ENCODE measurements around the gene MLXIPL.
"Not testable (repeated sequence)": the region's sequence is repeated elsewhere in the genome, so short reads cannot be mapped to it uniquely, and the experiment has no call there.

Gene MLXIPL

GRCh38 chr7:73582664-73583202 is 41.6 kb downstream of the MLXIPL start:
- DNase-seq (ENCODE audit: low read depth in 2 of 3, low spot score in 1 of 3): no peak

- not testable (repeated sequence) for DNase-seq (ENCODE audit: low read depth in 2 of 3, low spot score in 1 of 3)
Observed at GRCh38 chr7:73581006-73581405, 43.3 kb downstream of the MLXIPL start.

- DNase-seq (ENCODE audit: low read depth in 2 of 3, low spot score in 1 of 3): peak; percentile 98 to 99 (median 98)
Observed at GRCh38 chr7:73578342-73579128, 45.8 kb downstream of the MLXIPL start, which contains the start of gene TBL2. TSS of gene TBL2 (minus strand) at chr7:73578579. CDS start at chr7:73578549, 30 bp downstream.

- no peak for DNase-seq (ENCODE audit: low read depth in 2 of 3, low spot score in 1 of 3)
Observed at GRCh38 chr7:73577627-73578341, 46.5 kb downstream of the MLXIPL start.

- no peak for DNase-seq (ENCODE audit: low read depth in 2 of 3, low spot score in 1 of 3)
Observed at GRCh38 chr7:73573791-73574190, 50.5 kb downstream of the MLXIPL start.

DNA sequence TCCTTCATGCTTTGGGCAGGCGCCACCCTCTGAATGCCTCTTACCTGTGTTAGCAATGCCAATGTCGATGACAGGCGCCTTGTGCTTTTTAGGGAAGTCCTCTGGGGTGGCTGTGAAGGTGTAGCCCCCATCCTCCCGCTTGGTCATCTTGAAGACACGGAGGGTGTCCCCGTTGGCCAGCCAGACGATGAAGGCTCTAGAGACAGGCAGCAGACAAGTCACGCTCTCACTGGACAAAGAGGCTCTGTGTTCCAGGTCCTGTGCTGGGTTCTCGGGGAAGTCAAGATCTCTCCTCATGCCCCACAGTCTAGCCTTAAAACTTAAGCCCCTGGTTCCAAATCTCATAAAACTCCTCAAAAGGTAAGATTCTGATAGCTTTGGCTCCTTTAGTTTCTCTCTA is 51.0 kb downstream of the MLXIPL start:
- no peak for DNase-seq (ENCODE audit: low read depth in 2 of 3, low spot score in 1 of 3)

- DNase-seq (ENCODE audit: low read depth in 2 of 3, low spot score in 1 of 3): no peak
Observed at GRCh38 chr7:73572767-73573186, 51.5 kb downstream of the MLXIPL start.

DNA sequence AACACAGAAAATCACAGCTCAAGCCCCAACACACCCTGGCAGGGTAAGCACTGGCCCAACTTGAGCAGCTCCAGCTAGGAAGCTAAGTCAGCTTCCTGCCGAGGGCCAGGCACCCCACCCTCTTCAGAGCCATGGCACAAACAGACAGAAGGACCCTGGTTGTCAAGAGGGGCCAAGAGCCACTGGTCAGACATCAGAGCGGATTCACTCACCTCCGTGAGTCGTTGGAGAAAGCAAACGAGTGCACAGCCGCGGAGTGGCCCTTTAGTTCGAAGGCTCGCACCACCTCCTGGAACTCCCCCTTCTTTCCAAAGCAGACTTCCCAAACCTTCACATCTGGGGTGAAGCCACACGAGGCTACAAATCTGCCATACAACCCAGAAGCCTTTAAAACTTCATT is 53.3 kb downstream of the MLXIPL start:
- no peak for DNase-seq (ENCODE audit: low read depth in 2 of 3, low spot score in 1 of 3)

- no peak for DNase-seq (ENCODE audit: low read depth in 2 of 3, low spot score in 1 of 3)
Observed at GRCh38 chr7:73570521-73570920, 53.8 kb downstream of the MLXIPL start.

DNA sequence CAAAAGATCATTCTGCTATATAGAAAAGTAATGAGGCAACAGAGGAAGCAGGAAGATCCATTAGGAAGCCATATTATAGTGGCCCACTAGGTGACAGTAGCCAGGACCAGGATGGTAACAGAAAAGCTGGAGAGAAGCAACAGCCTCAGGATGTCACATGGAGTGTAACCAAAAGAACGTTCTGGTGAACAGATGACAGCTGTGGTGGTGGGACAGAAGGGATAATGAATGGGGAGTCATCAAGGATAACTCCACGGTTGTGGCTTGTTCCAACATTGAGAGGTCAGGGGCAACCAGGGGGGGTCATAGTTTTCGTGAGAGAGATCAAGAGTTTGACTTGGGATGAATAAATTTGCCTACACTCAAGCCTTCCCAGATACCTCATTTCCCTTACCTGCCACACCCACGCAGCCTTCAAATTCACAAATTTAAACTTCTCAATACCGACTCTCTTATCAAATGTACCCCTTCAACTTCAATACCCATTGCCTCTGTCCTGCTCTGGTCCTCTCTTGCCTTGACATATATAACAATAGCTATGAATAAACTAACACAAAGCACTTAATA is 55.2 kb downstream of the MLXIPL start:
- no peak for DNase-seq (ENCODE audit: low read depth in 2 of 3, low spot score in 1 of 3)

- no peak for DNase-seq (ENCODE audit: low read depth in 2 of 3, low spot score in 1 of 3)
Observed at GRCh38 chr7:73567846-73568685, 56.3 kb downstream of the MLXIPL start.

GRCh38 chr7:73567140-73567539 is 57.2 kb downstream of the MLXIPL start:
- no peak for DNase-seq (ENCODE audit: low read depth in 2 of 3, low spot score in 1 of 3)

- not testable (repeated sequence) for DNase-seq (ENCODE audit: low read depth in 2 of 3, low spot score in 1 of 3)
Observed at GRCh38 chr7:73566431-73566830, 57.9 kb downstream of the MLXIPL start.

- no peak for DNase-seq (ENCODE audit: low read depth in 2 of 3, low spot score in 1 of 3)
Observed at GRCh38 chr7:73565675-73566340, 58.5 kb downstream of the MLXIPL start.

GRCh38 chr7:73560109-73560835 is 64.0 kb downstream of the MLXIPL start:
- DNase-seq (ENCODE audit: low read depth in 2 of 3, low spot score in 1 of 3): no peak

GRCh38 chr7:73557397-73558257 is 66.7 kb downstream of the MLXIPL start, which contains the start of gene BCL7B:
TSS of gene BCL7B (minus strand) at chr7:73557690. CDS start at chr7:73557578, 112 bp downstream.
- peak; percentile 47 to 70 (median 53) for DNase-seq (ENCODE audit: low read depth in 2 of 3, low spot score in 1 of 3)

DNA sequence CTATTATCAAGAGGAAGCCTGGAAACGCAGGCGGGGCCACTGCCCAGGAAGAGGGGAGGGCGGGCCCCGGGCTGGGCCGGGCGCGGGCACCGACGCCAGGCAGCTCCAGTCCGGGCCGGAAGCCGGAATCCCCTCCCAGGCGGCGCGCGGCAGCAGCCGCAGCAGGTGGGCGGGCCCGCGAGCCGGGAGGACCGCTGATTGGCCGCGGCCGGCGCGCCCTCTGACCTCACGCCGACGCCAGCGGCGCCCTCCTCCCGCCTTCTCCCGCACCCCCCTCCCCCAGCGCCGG is 67.3 kb downstream of the MLXIPL start:
- DNase-seq (ENCODE audit: low read depth in 2 of 3, low spot score in 1 of 3): peak; percentile 85 to 91 (median 87)

- no peak for DNase-seq (ENCODE audit: low read depth in 2 of 3, low spot score in 1 of 3)
Observed at GRCh38 chr7:73556208-73557107, 67.9 kb downstream of the MLXIPL start.
